Measurements from ENCODE around the gene PLSCR1.

GRCh38 chr3:146532406-146532805 is 12.0 kb downstream of the PLSCR1 start:
- TF ChIP-seq CTCF (IDR thresholded peaks at IDR 0.05) (no peak), POLR2AphosphoS5 (IDR thresholded peaks at IDR 0.05) (no peak), EP300 (IDR thresholded peaks at IDR 0.05) (no peak)
